Heart left ventricle (tissue), 16 donors: ENCODE results near the gene LVRN. TPM values are rescaled to one million over a fixed set of nuclear protein-coding genes. Genes with fewer than 3 reads are reported as not detected.

ENCODE experiments used
- ATAC-seq, 4 donors: fragments of 200-7000 bp; cut with Tn5 transposase; one replicate each; pipeline ENCODE4 v1.9.1; 2020 to 2022; ENCODE audit warnings: moderate library complexity in 4 of 4, mild to moderate bottlenecking in 3 of 4, moderate number of reproducible peaks in 1 of 4
- DNase-seq, 5 donors: peaks; one replicate each; pipeline ENCODE4 v3.0.0-alpha.2; 2020
- H3K27ac ChIP-seq, 12 donors: fragments of 200-600 bp; sonication (generic) in 4 of 12; one replicate each; pipeline versions ENCODE4 v1.5.0 to v1.8.0; 2016 to 2022; ENCODE audit warnings: mild to moderate bottlenecking in 2 of 12
- H3K27me3 ChIP-seq, 9 donors: fragments of 200-600 bp; sonication (generic) in 2 of 9; one replicate each; pipeline versions ENCODE4 v1.5.1 to v1.8.0; 2016 to 2022; ENCODE audit warnings: mild to moderate bottlenecking in 3 of 9
- H3K36me3 ChIP-seq, 9 donors: fragments of 200-600 bp; sonication (generic) in 2 of 9; one replicate each; pipeline versions ENCODE4 v1.5.0 to v1.8.0; 2018 to 2022; ENCODE audit warnings: mild to moderate bottlenecking in 2 of 9
- H3K4me1 ChIP-seq, 12 donors: fragments of 200-600 bp; sonication (generic) in 4 of 12; one replicate each; pipeline versions ENCODE4 v1.5.0 to v1.8.0; 2016 to 2022; ENCODE audit warnings: mild to moderate bottlenecking in 3 of 12
- H3K4me3 ChIP-seq, 12 donors: fragments of 200-600 bp; sonication (generic) in 4 of 12; one replicate each; pipeline versions ENCODE4 v1.5.0 to v1.8.0; 2017 to 2022; ENCODE audit warnings: mild to moderate bottlenecking in 9 of 12, moderate library complexity in 4 of 12
- H3K9me3 ChIP-seq, 12 donors: fragments of 200-600 bp; sonication (generic) in 4 of 12; one replicate each; pipeline versions ENCODE4 v1.5.0 to v1.8.0; 2016 to 2022; ENCODE audit warnings: mild to moderate bottlenecking in 1 of 12
- CTCF ChIP-seq, 12 donors: fragments of 200-600 bp; sonication (generic) in 4 of 12; IDR thresholded peaks; one replicate each; pipeline versions ENCODE4 v1.5.0 to v1.8.0; 2018 to 2022; ENCODE audit warnings: antibody characterized with exemption in 12 of 12, mild to moderate bottlenecking in 5 of 12
- POLR2A ChIP-seq, 2 donors: fragments of 450-650 bp; IDR thresholded peaks; one replicate each; pipeline ENCODE4 v1.6.1; 2017; ENCODE audit warnings: antibody characterized with exemption in 2 of 2, mild to moderate bottlenecking in 2 of 2, moderate library complexity in 2 of 2
- WGBS, 4 donors: extraction: QIAGEN DNeasy Blood & Tissue Kit in 2 of 4; methylation state at CpG; one replicate each; pipeline versions ENCODE4 v1.1.5 to v1.1.7; 2013 to 2018; 5-methylcytosine and 5-hydroxymethylcytosine counted together
- intact Hi-C, 10 donors: fragments of 100-400 bp; cut with DNase I; formaldehyde crosslinking; loops; one replicate each; pipeline versions ENCODE4 v1.11.1 to v1.14.2; 2022
- polyA plus RNA-seq, 2 donors: library from polyadenylated mRNA; stranded (reverse); fragments of 200-250 nt; gene quantifications; one replicate each; pipeline ENCODE4 v1.2.3, GENCODE V29; 2013
- total RNA-seq, 9 donors: library from RNA; depleted of rRNA in 2 of 9; stranded (reverse); fragments of >200 nt in 2 of 9; fragmentation: NEBNext Ultra II Directional in 3 of 9; extraction: Animal tissue kit (Norgen Biotek cat#: 25700) in 3 of 9; gene quantifications; one replicate each; pipeline versions ENCODE4 v1.1.0 to v1.2.4, GENCODE V29; 2016 to 2023
- donor health status: ischemic (EF 13 %, LVEDD 7.1; RV severe dilation, severe dysfunction).
- donor health status: healthy with polysubstance abuse.
- donor health status: DM: no; HTN: yes; CAD: no.
- donor health status: DM: no; HTN: no; CAD: no.
- donor health status: ischemic (EF 25% LVEDD 6.9; RV normal size, moderate dysfunction).
- donor health status: ischemic (EF 25% LVEDD 5.7; RV mildly dilated, moderate dysfunction).
- donor health status: healthy.
- donor health status: DM: yes; HTN: yes; CAD: no.
- donor health status: ischemic (EF 35%, LVEDD 5.7; RV mildly dilated, moderate dysfunction).
- donor health status: nonischemic (EF 11% LVEDD 7.7; RV severe dilation, severe dysfunction).
- donor health status: DM: yes; HTN: yes; CAD: no.
- donor health status: PGD.
- donor health status: ischemic (EF 29% LVEDD 5.4; RV normal size, mild dysfunction).
- donor health status: nonischemic (EF 23%, LVEDD 6.1; RV moderate dilation, normal function).

The LVRN gene
- total and polyA plus RNA-seq, 11 donors, result 0.13 to 2.1 (median 0.38) TPM; not detected in 3

- no peaks in the 10 kb centered on the region for H3K4me1 ChIP-seq
- no peak overlapping the region for H3K27ac ChIP-seq
- H3K27me3 ChIP-seq, result no peaks in the 10 kb centered on the region
- TF ChIP-seq POLR2A (IDR thresholded peaks at IDR 0.05) (no peak), CTCF (IDR thresholded peaks at IDR 0.05) (no peak)
- H3K36me3 ChIP-seq, result no peaks in the 10 kb centered on the region
- no peaks in the 10 kb centered on the region for H3K9me3 ChIP-seq
- intact Hi-C loops, result no loop called here
- no peak for ATAC-seq
- WGBS, 4 donors, result 83 to 87% (median 84%) methylated on average over 6 of the region's 6 CpGs
- DNase-seq, result no peak
- no peak overlapping the region for H3K4me3 ChIP-seq
These were observed 40.0 kb downstream of the LVRN start for GRCh38 chr5:116002116-116002906.

GRCh38 chr5:116004248-116004647, 42.0 kb downstream of the LVRN start:
- 73 to 88% (median 79%) methylated on average over 3 of the region's 3 CpGs for WGBS, 4 donors
- no peak for ATAC-seq
- H3K36me3 ChIP-seq, result no peaks in the 10 kb centered on the region

GRCh38 chr5:116009806-116010205, 47.5 kb downstream of the LVRN start:
- TF ChIP-seq POLR2A (IDR thresholded peaks at IDR 0.05) (no peak), CTCF (IDR thresholded peaks at IDR 0.05) (no peak)
- Histone ChIP-seq H3K9me3 (no peaks in the 10 kb centered on the region), H3K4me1 (peaks cover 0 to 6% (median 0%) of the 10 kb centered on the region in 12 donors), H3K27me3 (no peaks in the 10 kb centered on the region), H3K36me3 (no peaks in the 10 kb centered on the region), H3K27ac (no peak overlapping the region), H3K4me3 (no peak overlapping the region)
- intact Hi-C loops, result no loop called here
- ATAC-seq (no peak), DNase-seq (no peak)
- 77 to 84% (median 79%) methylated on average over 3 of the region's 3 CpGs for WGBS, 4 donors

More at GRCh38 chr5:116004248-116004647, 42.0 kb downstream of the LVRN start:
- H3K4me3 ChIP-seq, result no peak overlapping the region
- no peak overlapping the region for H3K27ac ChIP-seq
- intact Hi-C loops, result no loop called here
- H3K4me1 ChIP-seq, result no peaks in the 10 kb centered on the region
- H3K27me3 ChIP-seq, result no peaks in the 10 kb centered on the region
- TF ChIP-seq CTCF (IDR thresholded peaks at IDR 0.05) (no peak), POLR2A (IDR thresholded peaks at IDR 0.05) (no peak)
- no peak for DNase-seq
- H3K9me3 ChIP-seq, result no peaks in the 10 kb centered on the region

- Histone ChIP-seq H3K27ac (no peak overlapping the region), H3K27me3 (no peaks in the 10 kb centered on the region), H3K4me1 (peaks cover 0 to 6% (median 0%) of the 10 kb centered on the region in 12 donors), H3K9me3 (no peaks in the 10 kb centered on the region), H3K4me3 (no peak overlapping the region), H3K36me3 (no peaks in the 10 kb centered on the region)
- DNase-seq (no peak), ATAC-seq (no peak)
- intact Hi-C loops, result no loop called here
- TF ChIP-seq CTCF (IDR thresholded peaks at IDR 0.05) (no peak), POLR2A (IDR thresholded peaks at IDR 0.05) (no peak)
These were observed 48.8 kb downstream of the LVRN start for GRCh38 chr5:116011046-116011445.
